PC-3 (cell line): Measurements from ENCODE around the gene RNASEL.

Experiments used
- CTCF ChIP-seq: fragments of 300-600 bp; sonication (generic); conservative IDR thresholded peaks from 2 replicates; pipeline ENCODE4 v1.5.1; 2017; ENCODE audit warnings: antibody characterized with exemption, low read depth, mild to moderate bottlenecking, low read length
- EZH2 ChIP-seq: fragments of 300-600 bp; sonication (generic); IDR thresholded peaks from one replicate; pipeline ENCODE4 v1.6.1; 2017; ENCODE audit warnings: antibody characterized with exemption, mild to moderate bottlenecking, low read length; ENCODE audit not compliant: unreplicated experiment
- EZH2phosphoT487 ChIP-seq: fragments of 300-600 bp; sonication (generic); IDR thresholded peaks from 2 replicates; pipeline ENCODE4 v1.6.1; 2018; ENCODE audit warnings: mild to moderate bottlenecking, antibody characterized with exemption, low read length, borderline replicate concordance

GRCh38 chr1:182627622-182628021 lies 38.6 kb upstream of the RNASEL start:
- TF ChIP-seq CTCF (no peak), EZH2 (no peak), EZH2phosphoT487 (no peak)
